Measurements from ENCODE around the gene ZNF764.
"Not testable (repeated sequence)": the region's sequence is repeated elsewhere in the genome, so short reads cannot be mapped to it uniquely, and the experiment has no call there.

GRCh38 chr16:30540916-30541464 is 17.2 kb downstream of the ZNF764 start:
- not testable (repeated sequence) for TF ChIP-seq CTCF, POLR2A (IDR thresholded peaks at IDR 0.05)

Data from thyroid gland (tissue), 4 donors.